H9 (cell line): ENCODE measurements around the gene P2RY4. TPM values are rescaled to one million over a fixed set of nuclear protein-coding genes. Genes with fewer than 3 reads are reported as not detected.

Experiments
- DNase-seq: peaks from one replicate; pipeline ENCODE4 v3.0.0-alpha.2; 2017
- H2AFZ ChIP-seq: one replicate; pipeline ENCODE4 v1.6.1; 2013; ENCODE audit warnings: mild to moderate bottlenecking, low read length, control low read depth, moderate library complexity
- H2AK5ac ChIP-seq: 2 replicates; pipeline ENCODE4 v1.6.1; 2013; ENCODE audit warnings: low read length, control low read depth, mixed read lengths; ENCODE audit not compliant: insufficient read length
- H2BK120ac ChIP-seq: one replicate; pipeline ENCODE4 v1.6.1; 2013; ENCODE audit warnings: low read depth, mild to moderate bottlenecking, low read length, control low read depth, inconsistent platforms; ENCODE audit not compliant: poor library complexity, severe bottlenecking
- H2BK12ac ChIP-seq: 2 replicates; pipeline ENCODE4 v1.6.1; 2013; ENCODE audit warnings: low read length, control low read depth, mixed read lengths, low read depth; ENCODE audit not compliant: insufficient read length
- H2BK15ac ChIP-seq: 2 replicates; pipeline ENCODE4 v1.6.1; 2013; ENCODE audit warnings: low read depth, low read length, control low read depth
- H2BK20ac ChIP-seq: one replicate; pipeline ENCODE4 v1.6.1; 2013; ENCODE audit warnings: low read depth, mild to moderate bottlenecking, low read length, control low read depth, inconsistent platforms; ENCODE audit not compliant: poor library complexity, severe bottlenecking
- H2BK5ac ChIP-seq: 2 replicates; pipeline ENCODE4 v1.6.1; 2013; ENCODE audit warnings: low read length, control low read depth, mixed read lengths; ENCODE audit not compliant: insufficient read length
- H3K14ac ChIP-seq: 2 replicates; pipeline ENCODE4 v1.6.1; 2013; ENCODE audit warnings: low read length, control low read depth; ENCODE audit not compliant: insufficient read depth
- H3K18ac ChIP-seq: 2 replicates; pipeline ENCODE4 v1.6.1; 2013; ENCODE audit warnings: low read depth, mild to moderate bottlenecking, mixed read lengths, low read length, control low read depth; ENCODE audit not compliant: insufficient read length
- H3K23ac ChIP-seq: 2 replicates; pipeline ENCODE4 v1.6.1; 2013; ENCODE audit warnings: low read length, control low read depth, mixed read lengths, low read depth; ENCODE audit not compliant: insufficient read length
- H3K23me2 ChIP-seq: 2 replicates; pipeline ENCODE4 v1.6.1; 2013; ENCODE audit warnings: low read depth, mild to moderate bottlenecking, mixed read lengths, low read length, control low read depth; ENCODE audit not compliant: insufficient read length, poor library complexity, severe bottlenecking
- H3K27ac ChIP-seq: 2 replicates; pipeline ENCODE4 v1.5.1; 2013; ENCODE audit warnings: low read length, control low read depth, mixed read lengths, low read depth; ENCODE audit not compliant: insufficient read length
- H3K27me3 ChIP-seq: 2 replicates; pipeline ENCODE4 v1.6.1; 2013; ENCODE audit warnings: low read length, control low read depth, inconsistent platforms; ENCODE audit not compliant: insufficient read depth
- H3K4ac ChIP-seq: 2 replicates; pipeline ENCODE4 v1.6.1; 2013; ENCODE audit warnings: low read depth, mild to moderate bottlenecking, control low read depth, inconsistent platforms, low read length, moderate library complexity
- H3K4me1 ChIP-seq: 2 replicates; pipeline ENCODE4 v1.6.1; 2013; ENCODE audit warnings: low read length, control low read depth, inconsistent platforms; ENCODE audit not compliant: insufficient read depth
- H3K4me2 ChIP-seq: 2 replicates; pipeline ENCODE4 v1.6.1; 2013; ENCODE audit warnings: low read length, control low read depth, mixed read lengths; ENCODE audit not compliant: insufficient read length, insufficient read depth
- H3K56ac ChIP-seq: 2 replicates; pipeline ENCODE4 v1.6.1; 2013; ENCODE audit warnings: low read depth, mild to moderate bottlenecking, mixed read lengths, low read length, control low read depth; ENCODE audit not compliant: insufficient read length
- H3K79me1 ChIP-seq: 2 replicates; pipeline ENCODE4 v1.6.1; 2013; ENCODE audit warnings: low read depth, mild to moderate bottlenecking, moderate library complexity, low read length, control low read depth, inconsistent platforms; ENCODE audit not compliant: insufficient read depth, poor library complexity, severe bottlenecking
- H3K79me2 ChIP-seq: 2 replicates; pipeline ENCODE4 v1.6.1; 2013; ENCODE audit warnings: low read length, control low read depth, inconsistent platforms; ENCODE audit not compliant: insufficient read depth
- H3K9ac ChIP-seq: 2 replicates; pipeline ENCODE4 v1.6.1; 2013; ENCODE audit warnings: low read length, control low read depth, mixed read lengths; ENCODE audit not compliant: insufficient read length; ENCODE audit errors: extremely low read depth
- H3K9me3 ChIP-seq: one replicate; pipeline ENCODE4 v1.6.1; 2013; ENCODE audit warnings: low read depth, low read length, inconsistent platforms; ENCODE audit not compliant: control insufficient read depth
- H3T11ph ChIP-seq: one replicate; pipeline ENCODE4 v1.6.1; 2013; ENCODE audit warnings: mild to moderate bottlenecking, low read length, control low read depth, inconsistent platforms
- H4K20me1 ChIP-seq: one replicate; pipeline ENCODE4 v1.6.1; 2013; ENCODE audit not compliant: control insufficient read depth, insufficient read length, insufficient read depth
- H4K5ac ChIP-seq: 2 replicates; pipeline ENCODE4 v1.6.1; 2013; ENCODE audit warnings: low read depth, mild to moderate bottlenecking, mixed read lengths, low read length, control low read depth; ENCODE audit not compliant: insufficient read length
- H4K8ac ChIP-seq: replicated peaks from 2 replicates; pipeline ENCODE4 v1.6.1; 2013; ENCODE audit warnings: low read length, control low read depth, mixed read lengths, low read depth; ENCODE audit not compliant: insufficient read length
- H4K91ac ChIP-seq: 2 replicates; pipeline ENCODE4 v1.6.1; 2013; ENCODE audit warnings: low read depth, mild to moderate bottlenecking, moderate library complexity, mixed read lengths, low read length, control low read depth; ENCODE audit not compliant: insufficient read length
- H3K27ac Mint-ChIP-seq, 3 experiments: 2 replicates in 2 of 3; 3 replicates in 1 of 3; pipeline ENCODE4 v1.8.0; 2020 to 2021; ENCODE audit warnings: mixed read lengths in 3 of 3, mild to moderate bottlenecking in 1 of 3, moderate library complexity in 1 of 3
- H3K27me3 Mint-ChIP-seq: 2 replicates; pipeline ENCODE4 v1.8.0; 2021; ENCODE audit warnings: low read depth, mild to moderate bottlenecking, moderate library complexity, mixed read lengths
- H3K36me3 Mint-ChIP-seq, 3 experiments: 2 replicates in 2 of 3; 3 replicates in 1 of 3; pipeline ENCODE4 v1.8.0; 2020 to 2021; ENCODE audit warnings: low read depth in 3 of 3, mixed read lengths in 3 of 3; ENCODE audit not compliant: insufficient read depth in 1 of 3
- H3K4me1 Mint-ChIP-seq, 2 experiments: 2 replicates each; pipeline ENCODE4 v1.8.0; 2020; ENCODE audit warnings: mixed read lengths in 2 of 2
- H3K4me3 Mint-ChIP-seq, 2 experiments: 2 replicates in 1 of 2; 3 replicates in 1 of 2; pipeline ENCODE4 v1.8.0; 2020 to 2021; ENCODE audit warnings: mild to moderate bottlenecking in 2 of 2, mixed read lengths in 2 of 2, moderate library complexity in 1 of 2
- H3K9me3 Mint-ChIP-seq, 2 experiments: 2 replicates in 1 of 2; 3 replicates in 1 of 2; pipeline ENCODE4 v1.8.0; 2020; ENCODE audit warnings: mild to moderate bottlenecking in 2 of 2, mixed read lengths in 2 of 2, moderate library complexity in 1 of 2
- WGBS: extraction: QIAGEN DNeasy Blood & Tissue Kit; methylation state at CpG from one replicate; pipeline ENCODE4 v1.1.7; 2013; ENCODE audit warnings: missing lambda C conversion rate, low lambda C conversion rate, mixed read lengths; ENCODE audit not compliant: insufficient read length; ENCODE audit errors: extremely low coverage; 5-methylcytosine and 5-hydroxymethylcytosine counted together
- total RNA-seq: library from RNA; stranded (reverse); gene quantifications from 2 replicates; pipeline ENCODE4 v1.2.1, GENCODE V29; 2021
- TF ChIP-seq, protein P1 (sequence below): fragments of 200-600 bp; sonication (generic); conservative IDR thresholded peaks from 3 replicates; pipeline ENCODE4 v1.8.0; 2021; ENCODE audit warnings: antibody characterized with exemption, mild to moderate bottlenecking

Gene P2RY4
- total RNA-seq, 1 experiment from 2014 or later, result not detected

GRCh38 chrX:70254063-70254400, 6.0 kb downstream of the P2RY4 start:
- H3K23me2 ChIP-seq, result no peaks in the 10 kb centered on the region
- no peaks in the 10 kb centered on the region for H3K79me2 ChIP-seq
- no peaks in the 10 kb centered on the region for H4K20me1 ChIP-seq
- H2BK12ac ChIP-seq, result no peak overlapping the region
- H3K18ac ChIP-seq, result no peak overlapping the region
- Mint-ChIP-seq H3K4me1 (peaks cover 10% of the 10 kb centered on the region in 2 experiments), H3K4me3 (no peak overlapping the region), H3K9me3 (peaks cover 70 to 81% of the 10 kb centered on the region in 2 experiments), H3K27ac (no peak overlapping the region), H3K27me3 (no peaks in the 10 kb centered on the region), H3K36me3 (peaks cover 0 to 5% (median 1%) of the 10 kb centered on the region in 3 experiments; a peak in 3 of 7 replicates)
- no peak for DNase-seq
- H3K27ac ChIP-seq, result no peak overlapping the region
- H2BK5ac ChIP-seq, result no peak overlapping the region
- no peak overlapping the region for H2AK5ac ChIP-seq
- no peak overlapping the region for H3T11ph ChIP-seq
- H3K27me3 ChIP-seq, result no peaks in the 10 kb centered on the region
- peaks cover 47% of the 10 kb centered on the region for H3K9me3 ChIP-seq
- no peak overlapping the region for H4K8ac ChIP-seq
- H3K79me1 ChIP-seq, result no peaks in the 10 kb centered on the region
- no peak overlapping the region for H3K4ac ChIP-seq
- no peak overlapping the region for H3K4me2 ChIP-seq
- H3K56ac ChIP-seq, result no peak overlapping the region
- no CpG with 5 or more reads among the region's 1 CpG for WGBS
- no peaks in the 10 kb centered on the region for H3K4me1 ChIP-seq
- no peak overlapping the region for H2BK120ac ChIP-seq
- no peak overlapping the region for H2BK15ac ChIP-seq
- H3K14ac ChIP-seq, result no peak overlapping the region
- H4K5ac ChIP-seq, result no peak overlapping the region
- no peak overlapping the region for H3K23ac ChIP-seq
- H2BK20ac ChIP-seq, result no peak overlapping the region
- no peak overlapping the region for H3K9ac ChIP-seq
- no peak overlapping the region for H2AFZ ChIP-seq
- no peak overlapping the region for H4K91ac ChIP-seq
- TF ChIP-seq, protein P1, sequence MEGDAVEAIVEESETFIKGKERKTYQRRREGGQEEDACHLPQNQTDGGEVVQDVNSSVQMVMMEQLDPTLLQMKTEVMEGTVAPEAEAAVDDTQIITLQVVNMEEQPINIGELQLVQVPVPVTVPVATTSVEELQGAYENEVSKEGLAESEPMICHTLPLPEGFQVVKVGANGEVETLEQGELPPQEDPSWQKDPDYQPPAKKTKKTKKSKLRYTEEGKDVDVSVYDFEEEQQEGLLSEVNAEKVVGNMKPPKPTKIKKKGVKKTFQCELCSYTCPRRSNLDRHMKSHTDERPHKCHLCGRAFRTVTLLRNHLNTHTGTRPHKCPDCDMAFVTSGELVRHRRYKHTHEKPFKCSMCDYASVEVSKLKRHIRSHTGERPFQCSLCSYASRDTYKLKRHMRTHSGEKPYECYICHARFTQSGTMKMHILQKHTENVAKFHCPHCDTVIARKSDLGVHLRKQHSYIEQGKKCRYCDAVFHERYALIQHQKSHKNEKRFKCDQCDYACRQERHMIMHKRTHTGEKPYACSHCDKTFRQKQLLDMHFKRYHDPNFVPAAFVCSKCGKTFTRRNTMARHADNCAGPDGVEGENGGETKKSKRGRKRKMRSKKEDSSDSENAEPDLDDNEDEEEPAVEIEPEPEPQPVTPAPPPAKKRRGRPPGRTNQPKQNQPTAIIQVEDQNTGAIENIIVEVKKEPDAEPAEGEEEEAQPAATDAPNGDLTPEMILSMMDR, result no peak
